ENCODE measurements around the gene IL22. TPM values are rescaled to one million over a fixed set of nuclear protein-coding genes. Genes with fewer than 3 reads are reported as not detected.

Gene IL22
- total RNA-seq, 1 donor from 2014 or later = not detected

GRCh38 chr12:68281322-68282077, 28.1 kb upstream of the IL22 start:
- H3K4me2 ChIP-seq = no peak overlapping the region
- Mint-ChIP-seq H3K9me3 (no peaks in the 10 kb centered on the region), H3K4me3 (no peak overlapping the region), H3K4me1 (peaks cover 17% of the 10 kb centered on the region), H3K27ac (no peak overlapping the region), H3K36me3 (no peaks in the 10 kb centered on the region), H3K27me3 (ENCODE audit: insufficient read depth, low read depth) (no peaks in the 10 kb centered on the region)
- H3K9me3 ChIP-seq (ENCODE audit: low read depth) = no peaks in the 10 kb centered on the region
- no peak overlapping the region for H3K9ac ChIP-seq
- no peak for TF ChIP-seq EZH2 (IDR thresholded peaks at IDR 0.05)
- H3K27ac ChIP-seq = no peak overlapping the region
- no peak overlapping the region for H2AFZ ChIP-seq (replicated peaks)
- H3K4me1 ChIP-seq = peaks cover 10% of the 10 kb centered on the region
- no peaks in the 10 kb centered on the region for H3K27me3 ChIP-seq
- H4K20me1 ChIP-seq (ENCODE audit: low read depth) = no peaks in the 10 kb centered on the region
- DNase-seq (ENCODE audit: low spot score) = no peak
- no peaks in the 10 kb centered on the region for H3K79me2 ChIP-seq (ENCODE audit: low read depth)
- H3K4me3 ChIP-seq = no peak overlapping the region
- H3K36me3 ChIP-seq = no peaks in the 10 kb centered on the region
- peaks cover 4% of the 10 kb centered on the region for H3F3A ChIP-seq (ENCODE audit: low read depth)

- H3K4me1 ChIP-seq = peaks cover 20% of the 10 kb centered on the region
- H3F3A ChIP-seq (ENCODE audit: low read depth) = peaks cover 12% of the 10 kb centered on the region
- H3K27me3 Mint-ChIP-seq (ENCODE audit: insufficient read depth, low read depth) = no peaks in the 10 kb centered on the region
- DNase-seq (ENCODE audit: low spot score) = no peak
- peak overlapping the region; percentile 21 for H2AFZ ChIP-seq (replicated peaks)
- no peaks in the 10 kb centered on the region for H3K79me2 ChIP-seq (ENCODE audit: low read depth)
- no peak overlapping the region for H3K9ac ChIP-seq
- no peak overlapping the region for H3K27ac ChIP-seq
- no peak overlapping the region for H3K4me3 ChIP-seq
- H3K4me3 Mint-ChIP-seq = no peak overlapping the region
- H3K27ac Mint-ChIP-seq = no peak overlapping the region
- no peaks in the 10 kb centered on the region for H3K9me3 ChIP-seq (ENCODE audit: low read depth)
- H3K9me3 Mint-ChIP-seq = no peaks in the 10 kb centered on the region
- TF ChIP-seq CTCF (IDR thresholded peaks at IDR 0.05) (no peak), EZH2 (IDR thresholded peaks at IDR 0.05) (no peak), EZH2phosphoT487 (IDR thresholded peaks at IDR 0.05) (no peak)
- H3K27me3 ChIP-seq = no peaks in the 10 kb centered on the region
- no peak overlapping the region for H3K4me2 ChIP-seq
- peaks cover 17% of the 10 kb centered on the region for H3K4me1 Mint-ChIP-seq
- no peaks in the 10 kb centered on the region for H3K36me3 Mint-ChIP-seq
- H3K36me3 ChIP-seq = no peaks in the 10 kb centered on the region
- no peaks in the 10 kb centered on the region for H4K20me1 ChIP-seq (ENCODE audit: low read depth)
These were observed 26.8 kb upstream of the IL22 start for GRCh38 chr12:68280240-68280639.

- no peak for DNase-seq (ENCODE audit: low spot score)
- H3K4me3 ChIP-seq = no peak overlapping the region
- no peaks in the 10 kb centered on the region for H4K20me1 ChIP-seq (ENCODE audit: low read depth)
- Mint-ChIP-seq H3K4me1 (peaks cover 17% of the 10 kb centered on the region), H3K27ac (no peak overlapping the region), H3K27me3 (ENCODE audit: insufficient read depth, low read depth) (no peaks in the 10 kb centered on the region), H3K9me3 (no peaks in the 10 kb centered on the region), H3K36me3 (no peaks in the 10 kb centered on the region), H3K4me3 (no peak overlapping the region)
- H3K4me2 ChIP-seq = no peak overlapping the region
- H3K36me3 ChIP-seq = no peaks in the 10 kb centered on the region
- no peaks in the 10 kb centered on the region for H3K27me3 ChIP-seq
- H3K9me3 ChIP-seq (ENCODE audit: low read depth) = no peaks in the 10 kb centered on the region
- no peaks in the 10 kb centered on the region for H3K79me2 ChIP-seq (ENCODE audit: low read depth)
- H3K9ac ChIP-seq = no peak overlapping the region
- peak overlapping the region; percentile 22 for H2AFZ ChIP-seq (replicated peaks)
- H3F3A ChIP-seq (ENCODE audit: low read depth) = peaks cover 12% of the 10 kb centered on the region
- H3K27ac ChIP-seq = no peak overlapping the region
- TF ChIP-seq EZH2phosphoT487 (IDR thresholded peaks at IDR 0.05) (no peak), EZH2 (IDR thresholded peaks at IDR 0.05) (no peak), CTCF (IDR thresholded peaks at IDR 0.05) (no peak)
- peaks cover 20% of the 10 kb centered on the region for H3K4me1 ChIP-seq
These were observed 26.0 kb upstream of the IL22 start for GRCh38 chr12:68279227-68280054.

Data from neural progenitor cell (in vitro differentiated cells).